GM12801 (cell line): ENCODE results near the gene PPTC7.

Source experiments
- CTCF ChIP-seq: IDR thresholded peaks from one replicate; pipeline ENCODE4 v1.5.1; 2011; ENCODE audit warnings: control low read depth; ENCODE audit not compliant: insufficient read length; ENCODE audit errors: extremely low read depth

Gene PPTC7

GRCh38 chr12:110578694-110579534 is 4.2 kb downstream of the PPTC7 start:
- no peak for TF ChIP-seq CTCF

GRCh38 chr12:110577864-110578693 is 5.0 kb downstream of the PPTC7 start:
- no peak for TF ChIP-seq CTCF

GRCh38 chr12:110576504-110576903 is 6.6 kb downstream of the PPTC7 start:
- TF ChIP-seq CTCF, result no peak

DNA sequence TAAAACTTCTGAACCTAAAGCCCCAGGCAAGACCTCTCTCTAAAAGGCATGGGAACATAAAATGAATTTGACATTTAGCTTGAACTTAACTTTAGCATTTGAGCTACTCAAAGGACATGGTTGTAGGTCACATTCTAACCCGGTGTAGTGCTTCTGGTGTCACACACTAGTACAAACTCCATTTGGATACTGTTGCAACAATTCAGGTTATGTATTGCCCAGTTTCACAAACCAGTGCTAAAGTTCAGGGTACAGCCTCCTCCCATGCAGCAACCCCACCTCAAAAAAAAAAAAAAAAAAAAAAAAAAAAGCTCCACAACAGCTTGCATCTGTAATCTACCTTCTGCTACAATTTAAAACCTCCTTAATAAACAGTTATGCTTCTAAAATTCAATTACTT is 7.8 kb downstream of the PPTC7 start:
- no peak for TF ChIP-seq CTCF

DNA sequence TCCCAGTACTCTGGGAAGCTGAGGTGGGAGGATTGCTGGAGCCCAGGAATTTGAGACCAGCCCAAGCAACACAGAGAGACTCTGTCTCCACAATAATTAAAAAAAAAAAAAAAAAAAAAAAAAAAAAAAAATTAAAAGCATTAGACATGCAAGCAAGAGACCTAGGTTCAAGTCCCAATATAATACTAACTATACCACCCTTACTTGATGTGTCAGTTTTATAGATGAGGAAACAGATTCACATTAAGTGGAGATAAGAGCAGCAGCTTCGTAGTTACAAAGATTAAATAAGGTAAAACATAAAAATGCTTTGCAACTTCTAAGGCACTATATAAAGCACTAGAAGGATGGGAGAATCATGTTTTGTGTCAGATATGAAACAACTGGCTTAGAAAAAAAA is 9.1 kb downstream of the PPTC7 start:
- no peak for TF ChIP-seq CTCF

- no peak for TF ChIP-seq CTCF
These were observed 14.4 kb downstream of the PPTC7 start for GRCh38 chr12:110568752-110569151.

DNA sequence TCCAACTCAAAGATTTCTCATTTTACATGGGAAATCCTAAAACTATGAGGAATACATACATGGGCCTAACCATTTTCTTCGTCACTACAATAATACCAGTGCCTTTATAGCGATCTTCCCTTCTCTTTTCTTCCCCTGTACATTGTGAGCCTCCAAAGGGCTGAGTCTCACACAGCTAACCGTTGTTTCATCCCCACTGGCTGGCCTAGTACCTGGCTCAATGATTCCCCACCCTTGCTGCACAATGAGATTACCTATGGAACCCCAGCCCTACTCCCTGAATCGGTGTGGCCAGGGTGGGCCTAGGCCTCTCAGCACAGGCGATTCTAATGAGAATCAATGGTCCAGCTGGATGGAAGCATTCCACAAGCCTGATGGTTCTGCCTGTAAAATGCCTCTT is 16.1 kb downstream of the PPTC7 start:
- no peak for TF ChIP-seq CTCF
